GM12878 (cell line): ENCODE data around the gene CFAP299. TPM values are rescaled to one million over a fixed set of nuclear protein-coding genes. Genes with fewer than 3 reads are reported as not detected.

Experiments used
- ATAC-seq: fragments of 200-7000 bp; cut with Tn5 transposase; 3 replicates; pipeline ENCODE4 v1.9.1; 2020; ENCODE audit warnings: mild to moderate bottlenecking, moderate library complexity
- BruUV-seq: library from RNA; stranded (reverse); fragments of 400-500 nt; replicated peaks from 2 replicates; lab custom pipeline; 2021; lab: Mats Ljungman, UMichigan
- CTCF ChIA-PET: fragments of 300-600 bp; sonication (Branson Sonifier 250); formaldehyde crosslinking; extraction: SDS; loops from one replicate; lab custom pipeline; 2021; ENCODE audit warnings: inconsistent platforms; lab: Yijun Ruan, JAX
- POLR2A ChIA-PET: fragments of 350-600 bp; formaldehyde crosslinking; extraction: SDS; loops from one replicate; lab custom pipeline; 2021; ENCODE audit warnings: inconsistent platforms; lab: Charles Lee
- RAD21 ChIA-PET: fragments of 300-600 bp; sonication (Branson Sonifier 250); formaldehyde crosslinking; loops from one replicate; lab custom pipeline; 2023; ENCODE audit warnings: antibody characterized with exemption; ENCODE audit not compliant: unreplicated experiment; lab: Charles Lee
- SMC1A ChIA-PET: fragments of 300-600 bp; sonication (Branson Sonifier 250); formaldehyde crosslinking; loops from one replicate; lab custom pipeline; 2023; ENCODE audit not compliant: unreplicated experiment, uncharacterized antibody; lab: Charles Lee
- DNase-seq: peaks from one replicate; pipeline ENCODE4 v3.0.0-alpha.2; 2011; ENCODE audit warnings: low read depth, low spot score
- FAIRE-seq: peaks from 3 replicates; lab custom pipeline; 2011; peaks lifted over from hg19 to GRCh38; lab: Jason Lieb, UNC
- H2AFZ ChIP-seq: 2 replicates; pipeline ENCODE4 v1.6.0; 2011; ENCODE audit warnings: low read depth, low read length, control low read depth; ENCODE audit not compliant: control insufficient read depth
- H3K27ac ChIP-seq: 2 replicates; pipeline ENCODE4 v1.5.1; 2011; ENCODE audit warnings: control low read depth; ENCODE audit not compliant: control insufficient read depth, insufficient read depth
- H3K27me3 ChIP-seq, 2 experiments: replicated peaks in 1 of 2; 2 replicates each; pipeline versions ENCODE4 v1.6.0 to v1.6.1; 2011; ENCODE audit warnings: low read length in 1 of 2; ENCODE audit not compliant: control insufficient read depth in 2 of 2, insufficient read depth in 2 of 2
- H3K36me3 ChIP-seq, 2 experiments: 2 replicates each; pipeline ENCODE4 v1.5.1; 2011; ENCODE audit warnings: low read length in 1 of 2; ENCODE audit not compliant: control insufficient read depth in 2 of 2, insufficient read depth in 2 of 2
- H3K4me1 ChIP-seq: 2 replicates; pipeline ENCODE4 v1.6.1; 2011; ENCODE audit warnings: mild to moderate bottlenecking, low read length, moderate library complexity, mixed read lengths; ENCODE audit not compliant: control insufficient read depth, insufficient read depth
- H3K4me2 ChIP-seq: 2 replicates; pipeline ENCODE4 v1.6.0; 2011; ENCODE audit warnings: control low read depth; ENCODE audit not compliant: control insufficient read depth, insufficient read depth
- H3K4me3 ChIP-seq: fragments of 200-600 bp; sonication (generic); 2 replicates; pipeline ENCODE4 v1.5.1; 2016
- H3K79me2 ChIP-seq: 2 replicates; pipeline ENCODE4 v1.6.0; 2011; ENCODE audit warnings: low read length; ENCODE audit not compliant: control insufficient read depth, insufficient read depth
- H3K9ac ChIP-seq: 2 replicates; pipeline ENCODE4 v1.8.0; 2011; ENCODE audit warnings: low read length, control low read depth, mixed read lengths; ENCODE audit not compliant: control insufficient read depth, insufficient read depth
- H3K9me3 ChIP-seq: replicated peaks from 3 replicates; pipeline ENCODE4 v1.5.1; 2011; ENCODE audit warnings: mild to moderate bottlenecking, low read length; ENCODE audit not compliant: control insufficient read depth, insufficient read depth
- H4K20me1 ChIP-seq: 2 replicates; pipeline ENCODE4 v1.6.0; 2011; ENCODE audit not compliant: control insufficient read depth, insufficient read depth
- BACH1 ChIP-seq: fragments of 450-650 bp; IDR thresholded peaks from 2 replicates; pipeline ENCODE4 v1.6.1; 2017; ENCODE audit warnings: mild to moderate bottlenecking, borderline replicate concordance
- CBX5 ChIP-seq: sonication (generic); IDR thresholded peaks from 2 replicates; pipeline ENCODE4 v1.6.1; 2016; ENCODE audit warnings: low read depth, moderate library complexity, mild to moderate bottlenecking, inconsistent platforms
- CHD4 ChIP-seq: fragments of 200-600 bp; sonication (generic); IDR thresholded peaks from 2 replicates; pipeline ENCODE4 v1.6.1; 2016; ENCODE audit warnings: mild to moderate bottlenecking
- DPF2 ChIP-seq: fragments of 450-650 bp; IDR thresholded peaks from 2 replicates; pipeline ENCODE4 v1.6.1; 2017; ENCODE audit warnings: mild to moderate bottlenecking
- EP300 ChIP-seq, 2 experiments: fragments of 150-350 bp in 1 of 2; IDR thresholded peaks; 2 replicates each; pipeline ENCODE4 v1.6.1; 2011 to 2012; ENCODE audit warnings: low read depth in 2 of 2, low read length in 2 of 2, borderline replicate concordance in 1 of 2, improper control_type of control experiment in 1 of 2, inconsistent platforms in 1 of 2; ENCODE audit not compliant: control insufficient read depth in 1 of 2
- EZH2 ChIP-seq: IDR thresholded peaks from 2 replicates; pipeline ENCODE4 v1.6.1; 2012; ENCODE audit warnings: low read depth, mild to moderate bottlenecking, control low read depth, inconsistent platforms, low read length, borderline replicate concordance; ENCODE audit not compliant: control insufficient read depth
- JUND ChIP-seq: IDR thresholded peaks from 2 replicates; pipeline ENCODE4 v1.6.1; 2012; ENCODE audit warnings: low read depth, mild to moderate bottlenecking, low read length, improper control_type of control experiment, moderate library complexity
- SREBF1 ChIP-seq: IDR thresholded peaks from 2 replicates; pipeline ENCODE4 v1.6.1; 2012; ENCODE audit warnings: mild to moderate bottlenecking, low read length
- STAT3 ChIP-seq: IDR thresholded peaks from 2 replicates; pipeline ENCODE4 v1.6.1; 2011; ENCODE audit warnings: low read depth, low read length, improper control_type of control experiment
- YBX1 ChIP-seq: fragments of 450-650 bp; IDR thresholded peaks from 2 replicates; pipeline ENCODE4 v1.6.1; 2016; ENCODE audit warnings: antibody characterized with exemption
- ZBED1 ChIP-seq: IDR thresholded peaks from 2 replicates; pipeline ENCODE4 v1.6.1; 2016; ENCODE audit warnings: borderline replicate concordance
- ZNF207 ChIP-seq: fragments of 450-650 bp; IDR thresholded peaks from 2 replicates; pipeline ENCODE4 v1.6.1; 2014; ENCODE audit warnings: antibody characterized with exemption, mild to moderate bottlenecking, borderline replicate concordance
- WGBS: methylation state at CpG from one replicate; pipeline ENCODE4 v1.1.6; 2016; ENCODE audit warnings: low lambda C conversion rate; ENCODE audit not compliant: insufficient replicate concordance, insufficient coverage; ENCODE audit errors: missing lambda C conversion rate; 5-methylcytosine and 5-hydroxymethylcytosine counted together
- in situ Hi-C: fragments of 300-500 bp; cut with MboI; formaldehyde crosslinking; loops from 9 replicates; pipeline ENCODE4 v1.14.3; 2018; ENCODE audit warnings: mixed read lengths
- intact Hi-C: fragments of 100-400 bp; cut with micrococcal nuclease; formaldehyde crosslinking; loops from one replicate; pipeline ENCODE4 v1.14.2; 2022; ENCODE audit not compliant: unreplicated experiment
- polyA plus RNA-seq, 11 experiments: library from polyadenylated mRNA; depleted of rRNA in 4 of 11; unstranded in 6 of 11; stranded (reverse) in 5 of 11; fragments of >200 nt; fragmentation: Nextera tagmentation in 4 of 11; fragmentation: Illumina TruSeq in 1 of 11; extraction: Ambion mirVana in 4 of 11; extraction: Trizol in 1 of 11; gene quantifications; 1 replicate in 1 of 11; 2 replicates in 10 of 11; pipeline versions ENCODE4 v1.2.1 to v1.2.3, GENCODE V29; 2011 to 2016; ENCODE audit warnings: inconsistent platforms in 2 of 11, missing spikeins in 2 of 11, low read depth in 1 of 11
- total RNA-seq, 4 experiments: library from RNA; depleted of rRNA in 3 of 4; stranded (reverse); fragments of >200 nt in 3 of 4; fragmentation: Illumina TruSeq in 1 of 4; extraction: Trizol in 1 of 4; gene quantifications; 2 replicates each; pipeline versions ENCODE4 v1.2.1 to v1.2.3, GENCODE V29; 2013 to 2021
- TF ChIP-seq, protein P1 (sequence below): IDR thresholded peaks from 2 replicates; pipeline ENCODE4 v1.6.1; 2012; ENCODE audit warnings: low read depth, low read length, improper control_type of control experiment
- TF ChIP-seq, protein P2 (sequence below): fragments of 450-650 bp; IDR thresholded peaks from 2 replicates; pipeline ENCODE4 v1.6.1; 2017; ENCODE audit warnings: mild to moderate bottlenecking, moderate library complexity
- TF ChIP-seq, protein P3 (sequence below): fragments of 450-650 bp; IDR thresholded peaks from 2 replicates; pipeline ENCODE4 v1.6.1; 2017; ENCODE audit warnings: mild to moderate bottlenecking

The CFAP299 gene
- total and polyA plus RNA-seq, 10 of the 15 experiments (the other 5 are each of a cell fraction or from before 2014, with no cell fraction given), result 0.06 to 0.34 TPM; not detected in 8

DNA sequence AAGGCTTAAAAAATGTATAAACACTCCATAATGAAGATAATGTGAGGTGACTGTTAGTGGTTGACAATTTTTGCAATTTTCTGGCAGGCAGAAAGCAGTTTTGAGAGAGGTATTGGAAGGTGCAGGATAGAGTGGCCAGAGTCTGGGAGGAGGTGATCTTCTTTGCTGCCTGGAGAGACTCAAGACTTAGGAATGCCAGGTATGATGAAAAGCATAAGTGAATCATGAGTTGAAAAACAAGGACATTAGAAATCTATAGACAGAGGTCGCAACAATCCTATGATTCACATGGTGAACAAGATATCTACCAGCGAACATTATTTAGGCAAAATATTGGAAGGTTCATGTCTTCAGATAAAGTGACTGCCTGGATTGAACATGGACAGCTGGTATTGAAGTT, 118.5 kb downstream of the CFAP299 start:
- FAIRE-seq (no peak), DNase-seq (no peak), ATAC-seq (no peak)
- Histone ChIP-seq H3K36me3 (no peaks in the 10 kb centered on the region), H4K20me1 (no peaks in the 10 kb centered on the region), H2AFZ (no peak overlapping the region), H3K4me1 (no peaks in the 10 kb centered on the region), H3K79me2 (no peaks in the 10 kb centered on the region), H3K4me2 (no peak overlapping the region), H3K9ac (no peak overlapping the region), H3K4me3 (no peak overlapping the region), H3K27me3 (no peaks in the 10 kb centered on the region), H3K9me3 (no peaks in the 10 kb centered on the region; the same call in 2 of the 3 replicates), H3K27ac (no peak overlapping the region)
- 36% methylated on average over 2 of the region's 2 CpGs for WGBS
- in situ Hi-C loops, result no loop called here
- ChIA-PET POLR2A (interaction anchor here (0.7 kb wide), 1 partner anchor 24 kb away, joined by 3 read pairs; no protein-coding TSS in a partner anchor), SMC1A (interaction anchor here (1.1 to 1.9 kb wide), 2 partner anchors 105 to 197 kb away, joined by 4 read pairs; no protein-coding TSS in a partner anchor), RAD21 (no interaction called here), CTCF (no interaction called here)
- no peak for TF ChIP-seq SREBF1
- TF ChIP-seq CBX5, result no peak
- TF ChIP-seq JUND, result no peak
- no peak for TF ChIP-seq EZH2
- TF ChIP-seq DPF2, result no peak
- TF ChIP-seq, protein P1, sequence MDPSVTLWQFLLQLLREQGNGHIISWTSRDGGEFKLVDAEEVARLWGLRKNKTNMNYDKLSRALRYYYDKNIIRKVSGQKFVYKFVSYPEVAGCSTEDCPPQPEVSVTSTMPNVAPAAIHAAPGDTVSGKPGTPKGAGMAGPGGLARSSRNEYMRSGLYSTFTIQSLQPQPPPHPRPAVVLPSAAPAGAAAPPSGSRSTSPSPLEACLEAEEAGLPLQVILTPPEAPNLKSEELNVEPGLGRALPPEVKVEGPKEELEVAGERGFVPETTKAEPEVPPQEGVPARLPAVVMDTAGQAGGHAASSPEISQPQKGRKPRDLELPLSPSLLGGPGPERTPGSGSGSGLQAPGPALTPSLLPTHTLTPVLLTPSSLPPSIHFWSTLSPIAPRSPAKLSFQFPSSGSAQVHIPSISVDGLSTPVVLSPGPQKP, result no peak
- TF ChIP-seq CHD4, result no peak
- no peak for TF ChIP-seq YBX1
- TF ChIP-seq, protein P2, sequence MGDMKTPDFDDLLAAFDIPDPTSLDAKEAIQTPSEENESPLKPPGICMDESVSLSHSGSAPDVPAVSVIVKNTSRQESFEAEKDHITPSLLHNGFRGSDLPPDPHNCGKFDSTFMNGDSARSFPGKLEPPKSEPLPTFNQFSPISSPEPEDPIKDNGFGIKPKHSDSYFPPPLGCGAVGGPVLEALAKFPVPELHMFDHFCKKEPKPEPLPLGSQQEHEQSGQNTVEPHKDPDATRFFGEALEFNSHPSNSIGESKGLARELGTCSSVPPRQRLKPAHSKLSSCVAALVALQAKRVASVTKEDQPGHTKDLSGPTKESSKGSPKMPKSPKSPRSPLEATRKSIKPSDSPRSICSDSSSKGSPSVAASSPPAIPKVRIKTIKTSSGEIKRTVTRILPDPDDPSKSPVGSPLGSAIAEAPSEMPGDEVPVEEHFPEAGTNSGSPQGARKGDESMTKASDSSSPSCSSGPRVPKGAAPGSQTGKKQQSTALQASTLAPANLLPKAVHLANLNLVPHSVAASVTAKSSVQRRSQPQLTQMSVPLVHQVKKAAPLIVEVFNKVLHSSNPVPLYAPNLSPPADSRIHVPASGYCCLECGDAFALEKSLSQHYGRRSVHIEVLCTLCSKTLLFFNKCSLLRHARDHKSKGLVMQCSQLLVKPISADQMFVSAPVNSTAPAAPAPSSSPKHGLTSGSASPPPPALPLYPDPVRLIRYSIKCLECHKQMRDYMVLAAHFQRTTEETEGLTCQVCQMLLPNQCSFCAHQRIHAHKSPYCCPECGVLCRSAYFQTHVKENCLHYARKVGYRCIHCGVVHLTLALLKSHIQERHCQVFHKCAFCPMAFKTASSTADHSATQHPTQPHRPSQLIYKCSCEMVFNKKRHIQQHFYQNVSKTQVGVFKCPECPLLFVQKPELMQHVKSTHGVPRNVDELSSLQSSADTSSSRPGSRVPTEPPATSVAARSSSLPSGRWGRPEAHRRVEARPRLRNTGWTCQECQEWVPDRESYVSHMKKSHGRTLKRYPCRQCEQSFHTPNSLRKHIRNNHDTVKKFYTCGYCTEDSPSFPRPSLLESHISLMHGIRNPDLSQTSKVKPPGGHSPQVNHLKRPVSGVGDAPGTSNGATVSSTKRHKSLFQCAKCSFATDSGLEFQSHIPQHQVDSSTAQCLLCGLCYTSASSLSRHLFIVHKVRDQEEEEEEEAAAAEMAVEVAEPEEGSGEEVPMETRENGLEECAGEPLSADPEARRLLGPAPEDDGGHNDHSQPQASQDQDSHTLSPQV, result no peak
- no peak for TF ChIP-seq ZBED1
- TF ChIP-seq BACH1, result no peak
- TF ChIP-seq STAT3, result no peak
- no peak for TF ChIP-seq ZNF207
- TF ChIP-seq, protein P3, sequence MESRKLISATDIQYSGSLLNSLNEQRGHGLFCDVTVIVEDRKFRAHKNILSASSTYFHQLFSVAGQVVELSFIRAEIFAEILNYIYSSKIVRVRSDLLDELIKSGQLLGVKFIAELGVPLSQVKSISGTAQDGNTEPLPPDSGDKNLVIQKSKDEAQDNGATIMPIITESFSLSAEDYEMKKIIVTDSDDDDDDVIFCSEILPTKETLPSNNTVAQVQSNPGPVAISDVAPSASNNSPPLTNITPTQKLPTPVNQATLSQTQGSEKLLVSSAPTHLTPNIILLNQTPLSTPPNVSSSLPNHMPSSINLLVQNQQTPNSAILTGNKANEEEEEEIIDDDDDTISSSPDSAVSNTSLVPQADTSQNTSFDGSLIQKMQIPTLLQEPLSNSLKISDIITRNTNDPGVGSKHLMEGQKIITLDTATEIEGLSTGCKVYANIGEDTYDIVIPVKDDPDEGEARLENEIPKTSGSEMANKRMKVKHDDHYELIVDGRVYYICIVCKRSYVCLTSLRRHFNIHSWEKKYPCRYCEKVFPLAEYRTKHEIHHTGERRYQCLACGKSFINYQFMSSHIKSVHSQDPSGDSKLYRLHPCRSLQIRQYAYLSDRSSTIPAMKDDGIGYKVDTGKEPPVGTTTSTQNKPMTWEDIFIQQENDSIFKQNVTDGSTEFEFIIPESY, result no peak
- no peak for TF ChIP-seq EP300 (IDR thresholded peaks at IDR 0.05; ENCODE audit: borderline replicate concordance in 1 of 2, control insufficient read depth in 1 of 2, low read depth in 2 of 2, low read length in 2 of 2)
- intact Hi-C loops, result no loop called here
- no TSS peak for BruUV-seq
